ENCODE measurements around the gene MSRB3.

Gene MSRB3

GRCh38 chr12:65323070-65323469, 44.6 kb downstream of the MSRB3 start:
- no peak for TF ChIP-seq CTCF (IDR thresholded peaks at IDR 0.05; ENCODE audit: control extremely low read depth, extremely low read depth, low read depth, missing control alignments)
- DNase-seq (ENCODE audit: extremely low spot score), result no peak
- ChIA-PET POLR2A (no interaction called here), CTCF (no interaction called here)

- ChIA-PET CTCF (no interaction called here), POLR2A (no interaction called here)
- no peak for TF ChIP-seq CTCF (IDR thresholded peaks at IDR 0.05; ENCODE audit: control extremely low read depth, extremely low read depth, low read depth, missing control alignments)
- DNase-seq (ENCODE audit: extremely low spot score), result no peak
Observed at GRCh38 chr12:65324056-65324455, 45.6 kb downstream of the MSRB3 start.

GRCh38 chr12:65324551-65324950, 46.1 kb downstream of the MSRB3 start:
- CTCF ChIA-PET, result no interaction called here
- POLR2A ChIA-PET, result no interaction called here
- TF ChIP-seq CTCF (IDR thresholded peaks at IDR 0.05; ENCODE audit: control extremely low read depth, extremely low read depth, low read depth, missing control alignments), result no peak
- DNase-seq (ENCODE audit: extremely low spot score), result no peak

- ChIA-PET POLR2A (no interaction called here), CTCF (no interaction called here)
- no peak for TF ChIP-seq CTCF (IDR thresholded peaks at IDR 0.05; ENCODE audit: control extremely low read depth, extremely low read depth, low read depth, missing control alignments)
Observed at GRCh38 chr12:65325183-65325582, 46.7 kb downstream of the MSRB3 start.

GRCh38 chr12:65326616-65327015, 48.1 kb downstream of the MSRB3 start:
- ChIA-PET POLR2A (no interaction called here), CTCF (interaction anchor here (1.2 kb wide), 1 partner anchor 12 kb away, joined by 3 read pairs; no protein-coding TSS in a partner anchor)
- TF ChIP-seq CTCF (IDR thresholded peaks at IDR 0.05; ENCODE audit: control extremely low read depth, extremely low read depth, low read depth, missing control alignments), result no peak
- DNase-seq (ENCODE audit: extremely low spot score), result no peak

More at GRCh38 chr12:65325183-65325582, 46.7 kb downstream of the MSRB3 start:
- no peak for DNase-seq (ENCODE audit: extremely low spot score)

GRCh38 chr12:65327207-65328076, 49.0 kb downstream of the MSRB3 start:
- TF ChIP-seq CTCF (IDR thresholded peaks at IDR 0.05; ENCODE audit: control extremely low read depth, extremely low read depth, low read depth, missing control alignments), result no peak
- ChIA-PET CTCF (interaction anchor here (0.7 to 1.2 kb wide), 2 partner anchors 13 to 22 kb away, joined by 3 read pairs; no protein-coding TSS in a partner anchor), POLR2A (no interaction called here)
- no peak for DNase-seq (ENCODE audit: extremely low spot score)

All from GM10248 (cell line).